Kidney glomerular epithelial cell (primary cell): ENCODE measurements around the gene PIEZO2.
"Not testable (repeated sequence)": the region's sequence is repeated elsewhere in the genome, so short reads cannot be mapped to it uniquely, and the experiment has no call there.

Source experiments
- DNase-seq: peaks from one replicate; lab custom pipeline; 2025; lab: John Stamatoyannopoulos, UW

Gene PIEZO2

DNA sequence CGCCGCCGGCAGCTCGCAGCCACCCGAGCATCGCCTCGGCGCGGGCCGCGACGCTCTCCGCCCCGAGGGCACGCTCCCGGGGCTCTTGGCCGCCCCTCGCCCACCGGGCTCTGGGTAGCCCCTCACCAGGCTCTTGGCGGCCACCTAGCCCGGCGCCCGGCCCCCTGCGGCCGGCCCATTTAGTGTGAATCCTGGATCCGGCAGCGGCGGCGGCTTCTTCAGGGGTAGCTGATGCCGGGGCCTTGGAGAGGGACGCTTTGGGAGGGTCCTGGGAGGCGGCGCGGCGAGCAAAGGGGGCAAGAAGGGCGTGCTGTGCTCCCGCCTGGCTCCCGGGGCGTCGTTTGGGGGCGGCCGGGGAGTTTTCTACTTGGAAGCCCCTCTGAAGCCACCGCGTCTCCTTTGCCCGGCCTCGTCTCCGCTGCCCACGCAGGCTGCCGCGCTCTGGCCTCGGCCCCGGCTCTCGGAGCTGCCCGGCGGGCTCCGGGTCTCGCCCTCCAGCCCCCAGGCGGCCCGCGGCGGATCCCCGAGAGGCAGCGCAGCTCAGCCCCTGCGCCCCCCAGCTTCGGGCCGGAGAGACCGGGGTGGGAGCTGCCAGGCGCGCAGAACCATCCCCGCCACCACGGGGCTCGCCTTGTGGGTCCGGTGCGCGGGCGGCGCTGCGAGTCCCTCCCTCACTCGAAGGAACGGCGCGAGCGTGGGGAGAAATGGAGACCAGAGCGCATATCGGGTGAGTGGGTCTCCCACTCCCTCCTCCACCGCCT, 509 bp downstream of the PIEZO2 start:
- DNase-seq = no peak

DNA sequence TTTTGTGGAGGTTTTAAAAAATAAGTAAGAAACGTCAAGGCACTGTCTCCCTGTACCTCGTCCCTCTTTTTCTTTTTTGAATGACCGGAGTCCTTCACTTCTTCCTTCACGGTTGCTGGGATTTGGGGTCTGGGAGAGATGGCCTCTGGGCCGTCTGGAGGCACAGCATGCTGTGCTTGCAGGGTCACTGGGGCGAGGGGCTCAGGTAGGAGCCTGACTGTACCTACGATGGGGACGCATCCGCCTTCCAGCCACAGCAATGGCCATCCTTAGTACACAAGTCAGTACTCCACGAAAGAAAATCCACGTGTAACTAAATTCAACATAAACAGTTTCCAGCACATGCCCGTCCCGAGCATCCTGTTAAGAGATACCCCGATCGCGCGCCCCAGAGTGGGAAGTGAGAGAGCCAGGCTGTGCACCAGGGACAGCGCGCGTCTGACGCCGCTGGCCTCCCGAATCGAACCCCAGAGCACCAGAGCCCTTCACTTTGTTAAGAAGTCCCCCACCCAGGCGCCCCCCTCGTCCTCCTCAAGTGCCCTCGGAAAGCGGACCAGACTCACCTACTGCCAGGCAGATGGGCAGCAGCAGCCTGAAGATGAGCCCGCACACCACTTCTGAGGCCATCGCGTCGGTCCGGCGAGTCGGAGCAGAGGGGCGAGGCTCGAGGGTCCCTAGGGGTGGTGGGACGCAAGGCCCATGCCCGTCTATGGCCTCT, 1.2 kb downstream of the PIEZO2 start:
- DNase-seq = no peak

DNA sequence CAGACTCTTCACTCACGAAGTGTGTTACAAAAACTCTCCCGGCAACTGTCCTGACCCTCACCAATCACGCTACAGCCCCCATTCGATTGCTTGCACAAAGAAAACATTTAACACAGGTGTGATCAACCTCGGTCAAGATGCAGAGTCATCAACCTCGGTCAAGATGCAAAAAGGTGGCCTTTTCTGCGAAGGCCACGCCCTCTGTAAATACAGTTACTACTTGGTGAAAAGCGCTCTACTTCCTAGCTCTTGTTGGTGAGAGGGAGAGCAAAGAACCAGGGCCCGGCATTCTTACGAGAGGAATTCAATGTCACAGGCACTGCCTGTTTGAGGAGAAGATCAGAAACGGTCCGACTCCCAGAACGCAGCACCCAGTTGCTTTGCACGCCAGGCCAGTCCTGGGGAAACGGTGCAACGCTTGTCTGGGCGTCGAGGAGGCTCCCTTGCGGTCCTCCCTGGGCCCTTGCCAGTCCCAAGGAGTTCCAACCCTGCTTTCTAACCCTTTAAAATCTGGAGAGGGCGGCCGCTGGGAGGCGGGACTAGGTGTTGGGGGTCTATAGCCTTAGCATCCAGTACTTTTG, 1.9 kb downstream of the PIEZO2 start:
- no peak for DNase-seq

GRCh38 chr18:11146947-11147345, 2.4 kb downstream of the PIEZO2 start:
- DNase-seq = no peak

DNA sequence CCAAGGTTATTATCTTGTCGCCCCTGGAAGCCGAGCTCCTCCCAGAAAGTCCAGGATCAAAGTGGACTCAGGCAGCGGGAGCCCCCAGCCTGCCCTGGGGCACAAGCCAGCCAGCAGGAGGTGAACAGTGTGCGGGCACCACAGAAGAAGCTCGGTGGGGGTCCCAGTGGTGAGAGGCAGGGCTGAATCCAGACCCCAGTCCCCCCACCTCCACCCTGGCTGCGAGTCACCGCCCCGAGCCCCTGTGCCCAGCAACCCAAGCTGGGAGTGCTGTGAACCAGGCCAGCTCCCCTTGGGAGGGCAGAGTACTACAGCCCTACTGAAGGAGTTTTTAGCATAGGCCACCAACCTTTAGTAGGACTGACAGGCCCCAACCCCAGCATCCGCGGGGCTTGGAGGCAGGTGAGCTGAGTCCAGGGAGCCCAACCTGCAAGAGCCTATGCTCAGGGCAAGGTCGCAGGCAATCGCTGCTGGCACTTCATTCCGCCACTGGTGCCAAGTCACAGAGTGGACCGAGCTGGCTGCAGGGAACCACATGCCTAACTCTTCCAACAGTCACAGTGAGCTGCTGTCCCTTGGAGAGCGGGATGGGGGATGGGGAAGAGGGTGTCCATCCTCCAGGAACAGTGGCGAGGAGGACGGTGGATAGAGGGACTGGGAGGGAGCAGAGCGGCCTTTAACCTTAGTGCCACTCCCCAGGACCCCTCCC, 3.0 kb downstream of the PIEZO2 start:
- no peak for DNase-seq

DNA sequence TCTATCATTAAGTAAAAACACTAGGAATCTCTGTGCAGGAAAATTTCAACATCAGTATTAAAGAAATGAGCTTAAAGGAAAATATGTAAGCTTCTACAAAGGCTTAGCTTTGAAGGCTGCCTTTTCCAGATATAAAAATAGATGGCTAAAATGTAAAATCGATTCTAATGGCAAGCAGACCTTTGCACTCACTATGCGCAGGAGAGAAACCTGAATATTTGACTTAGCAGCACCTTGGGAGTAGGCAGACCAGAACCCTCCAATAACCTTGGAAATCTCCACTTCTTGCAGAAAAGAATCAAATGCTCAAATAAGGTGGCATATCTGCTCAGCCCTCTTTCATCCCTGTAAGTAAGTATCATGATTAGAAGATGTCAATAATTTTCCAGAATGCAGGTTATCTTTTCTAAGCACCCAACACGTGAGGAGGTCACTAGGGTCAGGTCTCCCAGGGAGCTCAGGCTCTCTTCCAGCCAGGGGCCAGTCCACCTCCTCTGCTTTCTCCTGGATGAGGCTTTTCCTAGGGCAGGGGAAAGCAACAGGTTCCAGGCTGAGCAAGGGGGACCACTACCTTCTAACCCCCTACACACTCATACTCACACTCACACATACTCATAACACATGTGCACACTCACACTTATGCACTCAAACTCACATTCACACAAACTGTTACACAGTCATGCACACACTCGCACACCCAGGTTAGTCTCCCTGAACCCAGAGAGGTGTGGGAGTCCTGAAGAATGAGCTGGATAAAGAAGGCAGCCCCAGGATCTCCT, 3.8 kb downstream of the PIEZO2 start:
- DNase-seq = no peak

GRCh38 chr18:11137400-11137799, 12.0 kb downstream of the PIEZO2 start:
- no peak for DNase-seq

- no peak for DNase-seq
These were observed 13.1 kb downstream of the PIEZO2 start for GRCh38 chr18:11136241-11136640.

- no peak for DNase-seq
These were observed 14.4 kb downstream of the PIEZO2 start for GRCh38 chr18:11134940-11135339.

- DNase-seq = not testable (repeated sequence)
These were observed 20.3 kb downstream of the PIEZO2 start for GRCh38 chr18:11129059-11129458.

DNA sequence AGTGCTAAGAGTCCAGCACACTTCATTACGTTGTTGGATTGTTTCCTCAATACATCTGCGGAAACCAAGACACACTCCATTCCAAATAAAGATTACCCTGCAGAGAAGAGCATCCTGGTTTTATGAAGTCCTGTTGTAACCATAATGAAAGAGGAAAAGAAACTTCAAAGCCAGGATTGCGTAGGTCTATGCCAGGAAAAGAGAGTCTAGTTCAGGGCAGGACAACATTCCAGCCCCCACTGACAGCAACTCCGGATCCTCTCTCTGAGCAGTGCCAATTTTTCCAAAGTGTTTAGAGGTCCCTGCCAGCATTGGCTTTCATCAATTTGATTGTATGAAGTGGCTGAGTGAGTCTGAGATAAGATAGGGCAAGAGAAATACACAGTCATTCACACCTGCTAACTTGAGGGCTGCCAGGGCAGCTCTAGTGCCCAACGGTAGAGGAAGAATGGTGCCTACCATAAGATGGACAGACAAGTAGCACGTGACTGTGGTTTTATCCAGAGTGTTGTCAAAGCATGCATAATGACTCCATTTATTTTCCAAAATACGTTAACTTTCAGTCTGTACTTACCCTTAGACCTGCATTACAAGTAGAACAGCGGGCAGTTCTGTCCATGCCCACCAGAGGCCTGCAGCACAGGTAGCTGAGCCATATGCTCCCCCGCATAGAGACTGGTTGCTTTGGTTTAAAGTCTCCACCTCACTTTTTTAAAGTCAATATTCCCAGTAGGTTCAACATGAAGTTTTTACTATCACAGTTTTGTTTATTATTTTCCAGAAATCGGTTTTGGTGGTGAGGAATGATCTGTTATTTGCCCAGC, 23.7 kb downstream of the PIEZO2 start:
- no peak for DNase-seq

DNA sequence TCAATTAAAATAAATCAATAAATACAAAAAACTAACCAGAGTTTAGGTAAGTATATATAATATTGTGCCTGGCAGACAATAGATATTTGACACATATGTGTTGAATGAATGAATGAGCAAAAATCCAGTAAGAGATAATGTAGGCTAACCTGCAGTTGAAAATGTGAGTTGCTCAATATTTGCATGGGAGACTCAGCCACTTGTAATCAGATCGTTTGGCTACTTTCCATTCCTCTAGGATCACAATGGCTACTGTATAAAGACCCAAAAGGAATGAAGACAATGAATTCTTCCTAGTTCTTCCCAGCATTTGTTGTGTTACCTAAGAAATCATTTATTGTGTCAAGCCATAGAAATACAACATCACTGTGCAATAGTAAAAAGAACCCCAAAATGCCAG, 25.3 kb downstream of the PIEZO2 start:
- DNase-seq = no peak

- no peak for DNase-seq
These were observed 27.9 kb downstream of the PIEZO2 start for GRCh38 chr18:11121443-11121849.

- peak; percentile 57 for DNase-seq
These were observed 29.3 kb downstream of the PIEZO2 start for GRCh38 chr18:11119959-11120587.

DNA sequence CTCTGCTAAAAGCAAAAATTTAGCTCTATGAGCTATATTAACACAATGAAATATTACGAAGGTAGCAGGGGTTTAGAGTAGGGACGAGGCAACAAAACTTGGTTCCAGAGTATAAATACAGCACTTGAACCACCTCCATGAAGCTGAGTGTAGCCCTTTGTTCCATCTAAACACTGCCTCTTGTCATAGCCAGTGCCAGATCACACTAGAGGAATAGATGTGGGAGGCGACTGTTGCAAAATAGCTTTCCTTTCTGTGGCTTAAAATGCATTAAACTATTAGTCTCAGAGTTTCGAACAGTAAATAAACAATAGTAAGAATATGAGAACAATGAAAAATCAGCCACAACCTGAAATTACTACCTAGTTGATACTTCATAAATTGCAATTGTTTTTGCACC, 29.8 kb downstream of the PIEZO2 start:
- no peak for DNase-seq

GRCh38 chr18:11118051-11118766, 31.2 kb downstream of the PIEZO2 start:
- DNase-seq = no peak

DNA sequence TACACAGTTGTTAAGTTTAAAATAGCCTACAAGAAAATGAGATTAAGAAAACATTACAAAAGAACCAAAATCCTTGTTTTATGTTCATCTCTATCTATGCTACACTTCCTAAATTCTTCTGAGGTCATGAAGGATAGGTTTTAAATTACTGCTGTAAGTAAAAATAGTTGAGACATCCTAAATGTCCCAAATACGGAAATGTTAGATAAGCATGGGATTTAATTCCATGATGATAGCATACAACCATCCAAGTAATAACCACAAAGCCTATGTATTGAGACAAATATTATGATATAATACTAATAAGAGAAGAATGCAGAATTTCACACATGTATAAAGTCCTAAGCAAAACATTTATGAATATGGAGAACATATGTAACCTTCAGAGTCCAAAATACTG, 34.1 kb downstream of the PIEZO2 start:
- no peak for DNase-seq

- no peak for DNase-seq
These were observed 34.7 kb downstream of the PIEZO2 start for GRCh38 chr18:11114653-11115052.

- no peak for DNase-seq
These were observed 35.4 kb downstream of the PIEZO2 start for GRCh38 chr18:11113937-11114336.

GRCh38 chr18:11113046-11113548, 36.3 kb downstream of the PIEZO2 start:
- no peak for DNase-seq
